Bone marrow (tissue), 2 donors: Measurements from ENCODE around the gene GCDH.
A peak's percentile ranks its signal among the peaks of the same experiment; 100 is the strongest.
"Not testable (repeated sequence)": the region's sequence is repeated elsewhere in the genome, so short reads cannot be mapped to it uniquely, and the experiment has no call there.

Experiments used
- DNase-seq, 2 donors: peaks; one replicate each; lab custom pipeline; 2025; lab: John Stamatoyannopoulos, UW

The GCDH gene

DNA sequence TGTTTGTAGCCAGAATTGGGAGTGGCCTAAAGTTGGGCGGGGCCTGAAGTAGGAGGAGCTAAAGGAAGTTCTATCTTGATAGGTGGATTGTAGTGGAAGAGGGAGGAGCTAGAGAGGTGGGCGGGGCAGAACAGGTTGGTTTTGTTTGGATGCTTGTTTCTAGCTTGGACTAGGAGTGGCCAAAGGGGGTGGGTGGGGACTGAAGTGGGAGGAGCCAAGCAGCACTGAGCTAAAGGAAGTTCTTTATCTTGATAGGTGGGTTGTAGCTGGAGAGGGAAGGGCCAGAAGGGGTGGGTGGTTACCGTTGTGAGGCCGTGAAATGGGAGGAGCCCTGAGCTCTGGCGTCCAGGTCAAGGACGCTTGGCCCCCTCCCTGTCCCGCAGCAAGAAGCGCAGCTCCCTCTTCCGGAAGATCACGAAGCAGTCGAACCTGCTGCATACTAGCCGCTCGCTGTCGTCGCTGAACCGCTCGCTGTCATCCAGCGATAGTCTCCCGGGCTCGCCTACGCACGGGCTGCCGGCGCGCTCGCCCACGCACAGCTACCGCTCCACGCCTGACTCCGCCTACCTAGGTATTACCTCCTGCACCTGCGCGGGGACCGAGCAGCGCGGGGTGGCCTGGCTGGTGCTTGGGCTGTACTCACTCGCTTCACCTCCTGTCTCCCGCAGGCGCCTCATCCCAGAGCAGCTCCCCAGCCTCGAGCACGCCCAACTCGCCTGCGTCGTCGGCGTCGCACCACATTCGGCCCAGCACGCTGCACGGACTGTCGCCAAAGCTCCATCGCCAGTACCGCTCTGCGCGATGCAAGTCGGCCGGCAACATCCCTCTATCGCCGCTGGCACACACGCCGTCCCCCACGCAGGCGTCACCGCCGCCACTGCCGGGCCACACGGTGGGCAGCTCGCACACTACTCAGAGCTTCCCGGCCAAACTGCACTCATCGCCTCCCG is 17.7 kb upstream of the GCDH start:
- DNase-seq = no peak

DNA sequence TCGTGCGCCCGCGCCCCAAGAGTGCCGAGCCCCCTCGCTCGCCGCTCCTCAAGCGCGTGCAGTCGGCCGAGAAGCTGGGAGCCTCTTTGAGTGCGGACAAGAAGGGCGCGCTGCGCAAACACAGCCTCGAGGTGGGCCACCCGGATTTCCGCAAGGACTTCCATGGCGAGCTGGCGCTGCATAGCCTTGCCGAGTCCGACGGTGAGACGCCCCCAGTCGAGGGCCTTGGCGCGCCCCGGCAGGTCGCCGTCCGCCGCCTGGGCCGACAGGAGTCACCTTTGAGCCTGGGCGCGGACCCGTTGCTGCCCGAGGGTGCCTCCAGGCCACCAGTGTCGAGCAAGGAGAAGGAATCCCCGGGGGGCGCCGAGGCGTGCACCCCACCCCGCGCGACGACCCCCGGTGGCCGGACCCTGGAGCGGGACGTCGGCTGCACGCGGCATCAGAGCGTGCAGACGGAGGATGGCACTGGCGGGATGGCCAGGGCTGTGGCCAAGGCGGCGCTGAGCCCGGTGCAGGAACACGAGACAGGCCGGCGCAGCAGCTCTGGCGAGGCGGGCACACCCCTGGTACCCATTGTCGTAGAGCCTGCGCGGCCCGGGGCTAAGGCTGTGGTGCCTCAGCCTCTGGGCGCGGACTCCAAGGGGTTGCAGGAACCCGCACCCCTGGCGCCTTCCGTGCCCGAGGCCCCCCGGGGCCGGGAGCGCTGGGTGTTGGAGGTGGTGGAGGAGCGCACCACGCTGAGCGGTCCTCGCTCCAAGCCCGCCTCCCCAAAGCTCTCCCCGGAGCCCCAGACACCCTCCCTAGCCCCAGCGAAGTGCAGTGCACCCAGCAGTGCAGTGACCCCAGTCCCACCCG is 16.8 kb upstream of the GCDH start:
- DNase-seq = no peak

GRCh38 chr19:12875086-12875485 is 15.9 kb upstream of the GCDH start:
- DNase-seq = no peak

- no peak for DNase-seq
Observed at GRCh38 chr19:12880551-12881171, 10.3 kb upstream of the GCDH start.

DNA sequence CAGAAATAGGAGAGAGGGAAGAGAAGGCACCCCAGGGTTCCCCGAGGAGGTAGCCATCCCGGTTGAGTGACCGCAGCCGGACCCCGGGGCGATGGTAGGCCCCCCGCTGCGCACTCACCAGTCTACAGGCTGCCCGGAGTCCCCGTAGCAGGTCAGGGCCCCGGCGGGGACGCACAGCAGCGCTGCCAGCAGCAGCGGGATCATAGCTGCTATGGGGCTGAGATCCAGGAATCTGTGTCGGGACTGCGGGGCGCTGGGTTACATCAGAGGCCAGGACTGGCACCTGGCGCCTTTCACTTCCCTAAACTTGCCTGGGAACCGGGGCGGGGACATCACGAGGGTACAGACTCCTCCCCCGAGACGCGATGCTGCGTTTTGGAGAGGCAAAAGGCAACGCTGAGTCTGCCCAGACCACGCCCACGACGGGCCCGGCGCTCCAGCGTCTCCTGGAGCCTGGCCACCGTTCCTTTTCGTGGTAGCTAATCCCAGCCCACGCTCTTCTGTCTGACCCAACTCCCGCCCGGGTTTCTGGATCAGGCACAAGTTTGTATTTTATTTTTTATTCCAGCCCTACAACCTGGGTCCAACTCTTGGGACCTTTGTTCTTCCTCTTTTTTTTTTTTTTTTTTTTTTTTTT is 9.7 kb upstream of the GCDH start, which contains the start of gene DNASE2:
DNASE2 (minus strand) TSS at position 278 of the 637 bp plus-strand sequence; CDS start at position 204, 74 bp downstream.
- DNase-seq = peak; percentile 76 to 88

DNA sequence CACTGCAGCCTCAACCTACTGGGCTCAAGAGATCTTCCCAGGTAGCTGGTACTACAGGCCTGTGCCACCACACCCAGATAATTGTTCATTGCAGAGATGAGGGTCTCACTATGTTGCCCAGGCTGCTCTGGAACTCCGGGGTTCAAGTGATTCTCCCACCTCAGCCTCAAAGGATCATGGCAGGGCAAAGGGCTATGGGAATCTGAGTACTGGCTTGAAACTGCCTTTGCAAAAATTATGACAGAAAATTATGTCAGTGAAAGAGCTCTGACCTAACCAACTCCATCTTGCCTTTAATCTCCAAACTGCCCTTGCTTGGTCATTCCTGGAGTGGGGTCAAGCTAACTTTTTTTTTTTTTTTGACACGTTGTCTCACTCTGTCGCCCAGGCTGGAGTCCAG is 8.4 kb upstream of the GCDH start:
- DNase-seq = no peak

DNA sequence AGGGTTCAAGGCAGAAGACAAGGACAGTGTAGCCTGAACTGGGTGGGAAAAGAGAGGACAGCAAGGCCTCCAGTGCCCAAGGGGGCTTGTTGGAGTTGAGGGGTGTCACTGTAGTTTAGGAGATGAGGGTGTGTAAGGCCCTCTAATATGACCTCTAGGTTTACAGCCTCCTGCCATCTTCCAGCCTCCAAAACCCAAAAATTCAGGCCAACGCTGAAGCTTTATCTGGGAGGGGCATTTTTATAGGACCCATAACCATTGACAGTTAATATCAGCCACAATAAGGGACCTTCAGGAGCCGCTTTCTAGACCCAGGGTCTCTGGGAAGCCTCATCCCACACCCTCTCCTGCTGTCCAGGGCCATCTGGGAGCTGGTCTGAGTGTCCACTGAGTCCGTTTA is 6.8 kb upstream of the GCDH start:
- no peak for DNase-seq

GRCh38 chr19:12884627-12884925 is 6.4 kb upstream of the GCDH start:
- DNase-seq = no peak

DNA sequence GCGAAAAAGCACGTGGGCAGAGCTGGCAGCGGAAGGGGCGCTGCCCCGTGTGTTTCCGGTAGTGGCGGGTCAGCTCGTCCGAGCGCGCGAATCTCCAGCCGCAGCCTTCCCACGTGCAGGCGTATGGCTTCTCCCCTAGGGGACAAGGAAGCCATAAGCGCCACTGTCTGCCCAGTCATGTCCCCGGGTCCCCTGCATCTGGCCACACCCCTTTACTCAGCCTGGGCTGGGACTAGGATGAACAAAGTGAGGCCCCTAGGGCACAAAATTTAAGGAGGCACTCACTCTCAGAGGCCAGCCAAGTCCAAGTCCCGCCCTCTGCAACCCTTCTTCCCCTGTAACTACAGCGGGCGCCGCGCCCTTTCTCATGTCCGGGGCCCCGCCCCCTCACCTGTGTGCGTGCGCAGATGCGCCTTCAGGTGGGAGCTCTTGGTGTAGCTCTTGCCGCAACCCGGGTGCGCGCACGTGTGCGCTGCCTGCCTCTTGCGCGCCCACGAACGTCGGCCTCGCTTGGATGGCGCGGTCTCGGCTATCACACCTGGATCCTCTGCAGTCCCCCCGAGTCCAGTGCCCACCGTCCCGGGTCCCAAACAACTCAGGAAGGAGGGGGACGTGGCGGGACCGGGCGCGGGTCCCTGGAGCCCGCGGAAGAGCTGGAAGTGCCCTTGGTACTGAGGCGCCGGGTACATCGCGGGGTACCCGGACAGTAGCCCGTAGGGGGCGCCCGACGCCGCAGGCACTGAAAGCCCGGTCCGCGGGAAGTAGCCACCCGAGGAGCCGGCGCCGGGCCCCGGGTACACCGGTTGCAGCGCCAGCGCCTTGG is 5.8 kb upstream of the GCDH start:
- DNase-seq = peak; percentile 37 to 44

GRCh38 chr19:12885749-12886650 is 5.0 kb upstream of the GCDH start:
- DNase-seq = no peak

DNA sequence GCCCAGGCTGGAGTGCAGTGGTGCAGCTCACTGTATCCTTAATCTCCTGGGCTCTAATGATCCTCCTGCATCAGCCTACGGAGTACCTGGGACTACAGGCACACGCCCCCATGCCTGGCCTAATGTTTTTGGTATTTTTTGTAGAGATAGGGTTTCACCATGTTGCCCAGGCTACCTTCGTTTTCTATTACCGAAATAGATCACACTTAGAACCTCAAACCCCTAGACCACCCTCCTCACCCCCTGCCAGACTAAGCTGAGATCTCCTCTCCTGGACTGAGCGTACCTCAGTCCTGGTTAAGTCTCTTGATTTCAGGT is 4.3 kb upstream of the GCDH start:
- no peak for DNase-seq

- DNase-seq = no peak
Observed at GRCh38 chr19:12886969-12887747, 3.8 kb upstream of the GCDH start, which contains the start of gene KLF1. Gene KLF1, minus strand, starts transcription at chr19:12887201. Its CDS starts 61 bp downstream, at chr19:12887140.

- DNase-seq = no peak
Observed at GRCh38 chr19:12888006-12888603, 2.9 kb upstream of the GCDH start.

- DNase-seq = not testable (repeated sequence)
Observed at GRCh38 chr19:12890299-12890786, 617 bp upstream of the GCDH start.

GRCh38 chr19:12891553-12892021 is 627 bp downstream of the GCDH start:
- no peak for DNase-seq

- no peak for DNase-seq
Observed at GRCh38 chr19:12893582-12893981, 2.6 kb downstream of the GCDH start.

DNA sequence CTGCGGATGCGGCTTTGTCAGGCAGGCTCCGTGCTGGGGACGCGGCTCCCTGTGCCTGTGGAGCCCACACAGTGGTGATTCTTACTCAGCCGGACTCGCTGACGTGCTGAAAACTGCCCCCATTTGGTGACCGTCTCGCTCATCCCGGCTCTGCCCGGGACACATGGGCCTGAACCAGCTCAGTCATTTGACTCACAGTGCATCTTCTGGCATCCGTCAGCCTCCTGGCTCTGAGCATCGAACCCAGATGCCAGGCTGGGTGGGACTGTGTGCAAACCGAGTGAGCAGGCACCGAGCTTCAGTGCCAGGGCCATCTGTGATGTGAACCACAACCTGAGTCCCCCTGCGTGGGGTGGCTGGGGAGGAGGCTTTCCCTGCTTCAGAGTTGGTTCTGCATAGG is 5.5 kb downstream of the GCDH start:
- DNase-seq = no peak

GRCh38 chr19:12899891-12900518 is 9.0 kb downstream of the GCDH start:
- no peak for DNase-seq
